ENCODE data around the gene PPDPF.

- TF ChIP-seq CTCF (IDR thresholded peaks at IDR 0.05) (no peak), EZH2 (IDR thresholded peaks at IDR 0.05; ENCODE audit: borderline replicate concordance, insufficient read depth, low read depth, low read length, poor library complexity, severe bottlenecking) (no peak)
Measured at GRCh38 chr20:63522981-63523611, 2.5 kb downstream of the PPDPF start.

All from B cell (primary cell).